OCI-LY3 (cell line): ENCODE measurements around the gene CCDC126.

Source experiments
- H2AFZ ChIP-seq: fragments of 200-600, 300-600 bp; shearing (Covaris generic); 2 replicates; pipeline ENCODE4 v1.6.0; 2014; ENCODE audit warnings: antibody characterized with exemption, low read depth, low read length
- H3K27ac ChIP-seq: fragments of 200-600, 300-600 bp; sonication (generic); 2 replicates; pipeline ENCODE4 v1.5.1; 2014; ENCODE audit warnings: mild to moderate bottlenecking, low read length, moderate library complexity, mixed read lengths
- H3K27me3 ChIP-seq: fragments of 200-600, 300-600 bp; sonication (generic); 2 replicates; pipeline ENCODE4 v1.6.1; 2014; ENCODE audit warnings: low read depth, low read length, mixed read lengths
- H3K36me3 ChIP-seq: fragments of 200-600, 300-600 bp; sonication (generic); replicated peaks from 2 replicates; pipeline ENCODE3; 2014; ENCODE audit warnings: low read depth, low read length, mixed read lengths
- H3K4me1 ChIP-seq: fragments of 300-600, 200-600 bp; sonication (generic); 2 replicates; pipeline ENCODE4 v1.6.1; 2014; ENCODE audit warnings: low read length, mixed read lengths
- H3K4me2 ChIP-seq: fragments of 200-600, 300-600 bp; sonication (generic); 2 replicates; pipeline ENCODE4 v1.6.1; 2014; ENCODE audit warnings: low read length, mixed read lengths
- H3K4me3 ChIP-seq: fragments of 300-600, 200-600 bp; sonication (generic); 2 replicates; pipeline ENCODE4 v1.5.1; 2014; ENCODE audit warnings: antibody characterized with exemption, mild to moderate bottlenecking, low read length, moderate library complexity
- H3K79me2 ChIP-seq: fragments of 300-600, 200-600 bp; shearing (Covaris generic); 2 replicates; pipeline ENCODE4 v1.6.1; 2014; ENCODE audit warnings: mild to moderate bottlenecking, low read length, mixed read lengths
- H3K9ac ChIP-seq: fragments of 300-600, 200-600 bp; shearing (Covaris generic); 2 replicates; pipeline ENCODE4 v1.6.0; 2014; ENCODE audit warnings: mild to moderate bottlenecking, low read length, moderate library complexity
- H3K9me3 ChIP-seq: fragments of 200-600, 300-600 bp; shearing (Covaris generic); 2 replicates; pipeline ENCODE4 v1.6.1; 2014; ENCODE audit warnings: low read length, mixed read lengths; ENCODE audit not compliant: insufficient read depth
- H4K20me1 ChIP-seq: fragments of 200-600, 300-600 bp; sonication (generic); 2 replicates; pipeline ENCODE4 v1.6.1; 2016; ENCODE audit warnings: low read length, mixed read lengths; ENCODE audit not compliant: insufficient read depth
- CTCF ChIP-seq: fragments of 200-600, 300-600 bp; sonication (generic); IDR thresholded peaks from 2 replicates; pipeline ENCODE4 v1.5.1; 2014; ENCODE audit warnings: antibody characterized with exemption, low read length, low read depth
- EZH2phosphoT487 ChIP-seq: fragments of 200-600 bp; shearing (Covaris generic); IDR thresholded peaks from 2 replicates; pipeline ENCODE4 v1.6.1; 2018; ENCODE audit warnings: antibody characterized with exemption, mixed run types, low read depth

CCDC126 gene

DNA sequence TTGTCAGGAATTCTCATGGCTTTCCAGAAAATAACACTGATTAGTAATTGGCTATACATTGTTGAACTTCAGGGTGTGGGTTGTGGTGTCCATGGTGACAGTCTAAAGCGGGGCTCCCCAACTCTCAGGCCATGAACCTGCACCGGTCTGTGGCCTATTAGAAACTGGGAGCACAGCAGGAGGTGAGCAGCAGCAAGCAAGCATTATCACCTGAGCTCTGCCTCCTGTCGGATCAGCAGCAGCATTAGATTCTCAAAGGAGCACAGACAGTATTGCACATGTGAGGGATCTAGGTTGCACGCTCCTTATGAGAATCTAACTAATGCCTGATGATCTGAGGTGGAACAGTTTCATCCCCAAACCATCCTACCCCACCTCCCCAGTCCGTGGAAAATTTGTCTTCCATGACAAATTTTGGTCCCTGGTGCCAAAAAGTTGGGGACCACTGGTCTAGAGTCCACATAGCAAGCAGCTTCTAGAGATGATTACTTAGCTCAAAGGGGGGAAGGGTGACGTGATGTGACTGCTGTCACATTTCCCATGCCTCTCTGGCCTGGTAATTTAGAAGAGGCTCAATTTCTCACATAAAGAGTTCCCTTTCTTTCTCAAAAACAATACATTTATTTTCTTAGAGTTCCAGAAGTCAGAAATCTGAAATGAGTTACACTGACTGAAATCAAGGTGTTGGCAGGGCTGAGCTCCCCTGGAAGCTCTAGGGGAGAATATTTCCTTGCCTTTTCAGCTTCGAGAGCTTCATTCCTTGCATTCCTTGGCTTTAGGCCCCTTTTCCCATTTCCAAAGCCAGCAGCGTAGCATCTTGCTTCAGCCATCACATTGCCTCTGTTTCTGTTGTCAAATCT is 65.2 kb downstream of the CCDC126 start:
- Histone ChIP-seq H3K4me3 (no peak overlapping the region), H3K36me3 (no peaks in the 10 kb centered on the region), H3K4me2 (no peak overlapping the region), H3K27me3 (no peaks in the 10 kb centered on the region), H3K79me2 (no peaks in the 10 kb centered on the region), H3K27ac (no peak overlapping the region), H4K20me1 (no peaks in the 10 kb centered on the region), H2AFZ (no peak overlapping the region), H3K9me3 (no peaks in the 10 kb centered on the region), H3K9ac (no peak overlapping the region), H3K4me1 (no peaks in the 10 kb centered on the region)
- TF ChIP-seq CTCF = no peak
- TF ChIP-seq EZH2phosphoT487 = no peak

GRCh38 chr7:23662984-23663313 is 65.8 kb downstream of the CCDC126 start:
- TF ChIP-seq EZH2phosphoT487 (no peak), CTCF (no peak)
- Histone ChIP-seq H2AFZ (no peak overlapping the region), H3K79me2 (no peaks in the 10 kb centered on the region), H3K4me3 (no peak overlapping the region), H3K4me2 (no peak overlapping the region), H3K27ac (no peak overlapping the region), H3K36me3 (no peaks in the 10 kb centered on the region), H3K9ac (no peak overlapping the region), H3K9me3 (no peaks in the 10 kb centered on the region), H4K20me1 (no peaks in the 10 kb centered on the region), H3K4me1 (no peaks in the 10 kb centered on the region), H3K27me3 (no peaks in the 10 kb centered on the region)

- H3K9me3 ChIP-seq = no peaks in the 10 kb centered on the region
- no peak overlapping the region for H3K9ac ChIP-seq
- no peak overlapping the region for H3K4me2 ChIP-seq
- no peaks in the 10 kb centered on the region for H3K79me2 ChIP-seq
- H3K27me3 ChIP-seq = no peaks in the 10 kb centered on the region
- no peaks in the 10 kb centered on the region for H3K36me3 ChIP-seq
- no peaks in the 10 kb centered on the region for H3K4me1 ChIP-seq
- no peak overlapping the region for H2AFZ ChIP-seq
- TF ChIP-seq EZH2phosphoT487 (no peak), CTCF (no peak)
- H3K4me3 ChIP-seq = no peak overlapping the region
- no peaks in the 10 kb centered on the region for H4K20me1 ChIP-seq
- H3K27ac ChIP-seq = no peak overlapping the region
These were observed 66.9 kb downstream of the CCDC126 start for GRCh38 chr7:23664122-23664521.

GRCh38 chr7:23672033-23672432 is 74.9 kb downstream of the CCDC126 start:
- Histone ChIP-seq H3K27ac (no peak overlapping the region), H3K36me3 (no peaks in the 10 kb centered on the region), H3K9ac (no peak overlapping the region), H3K4me1 (no peaks in the 10 kb centered on the region), H3K27me3 (no peaks in the 10 kb centered on the region), H3K4me2 (no peak overlapping the region), H3K79me2 (no peaks in the 10 kb centered on the region), H4K20me1 (no peaks in the 10 kb centered on the region), H3K9me3 (no peaks in the 10 kb centered on the region), H2AFZ (no peak overlapping the region), H3K4me3 (no peak overlapping the region)
- TF ChIP-seq EZH2phosphoT487 (no peak), CTCF (no peak)
